GM12874 (cell line): ENCODE results near the gene WDR62.

Experiments used
- TF ChIP-seq, protein P1 (sequence below): IDR thresholded peaks from 2 replicates; pipeline ENCODE4 v1.5.1; 2011; ENCODE audit warnings: low read depth, mild to moderate bottlenecking, control low read depth, low read length, moderate library complexity; ENCODE audit not compliant: insufficient read depth

Gene WDR62

DNA sequence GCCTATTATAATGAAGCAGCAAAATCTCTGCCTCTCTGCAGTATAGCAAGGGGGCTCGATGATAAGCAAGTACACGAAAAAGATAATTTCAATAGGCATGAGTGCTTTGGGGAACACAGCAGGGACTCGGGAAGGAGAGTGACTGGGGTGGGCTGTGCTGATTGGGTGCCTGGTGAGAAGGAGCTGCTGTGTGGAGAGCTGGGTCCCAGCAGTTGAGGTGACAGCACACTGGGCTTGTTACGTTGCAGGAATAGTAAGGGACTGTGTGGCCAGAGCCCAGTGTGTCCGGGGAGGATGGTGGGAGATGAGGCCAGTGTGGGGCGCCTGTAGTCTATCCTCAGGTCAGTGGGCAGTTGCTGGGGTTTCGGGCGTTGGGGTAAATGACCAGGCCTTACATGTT, 17.4 kb downstream of the WDR62 start:
- TF ChIP-seq, protein P1, sequence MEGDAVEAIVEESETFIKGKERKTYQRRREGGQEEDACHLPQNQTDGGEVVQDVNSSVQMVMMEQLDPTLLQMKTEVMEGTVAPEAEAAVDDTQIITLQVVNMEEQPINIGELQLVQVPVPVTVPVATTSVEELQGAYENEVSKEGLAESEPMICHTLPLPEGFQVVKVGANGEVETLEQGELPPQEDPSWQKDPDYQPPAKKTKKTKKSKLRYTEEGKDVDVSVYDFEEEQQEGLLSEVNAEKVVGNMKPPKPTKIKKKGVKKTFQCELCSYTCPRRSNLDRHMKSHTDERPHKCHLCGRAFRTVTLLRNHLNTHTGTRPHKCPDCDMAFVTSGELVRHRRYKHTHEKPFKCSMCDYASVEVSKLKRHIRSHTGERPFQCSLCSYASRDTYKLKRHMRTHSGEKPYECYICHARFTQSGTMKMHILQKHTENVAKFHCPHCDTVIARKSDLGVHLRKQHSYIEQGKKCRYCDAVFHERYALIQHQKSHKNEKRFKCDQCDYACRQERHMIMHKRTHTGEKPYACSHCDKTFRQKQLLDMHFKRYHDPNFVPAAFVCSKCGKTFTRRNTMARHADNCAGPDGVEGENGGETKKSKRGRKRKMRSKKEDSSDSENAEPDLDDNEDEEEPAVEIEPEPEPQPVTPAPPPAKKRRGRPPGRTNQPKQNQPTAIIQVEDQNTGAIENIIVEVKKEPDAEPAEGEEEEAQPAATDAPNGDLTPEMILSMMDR, result no peak

DNA sequence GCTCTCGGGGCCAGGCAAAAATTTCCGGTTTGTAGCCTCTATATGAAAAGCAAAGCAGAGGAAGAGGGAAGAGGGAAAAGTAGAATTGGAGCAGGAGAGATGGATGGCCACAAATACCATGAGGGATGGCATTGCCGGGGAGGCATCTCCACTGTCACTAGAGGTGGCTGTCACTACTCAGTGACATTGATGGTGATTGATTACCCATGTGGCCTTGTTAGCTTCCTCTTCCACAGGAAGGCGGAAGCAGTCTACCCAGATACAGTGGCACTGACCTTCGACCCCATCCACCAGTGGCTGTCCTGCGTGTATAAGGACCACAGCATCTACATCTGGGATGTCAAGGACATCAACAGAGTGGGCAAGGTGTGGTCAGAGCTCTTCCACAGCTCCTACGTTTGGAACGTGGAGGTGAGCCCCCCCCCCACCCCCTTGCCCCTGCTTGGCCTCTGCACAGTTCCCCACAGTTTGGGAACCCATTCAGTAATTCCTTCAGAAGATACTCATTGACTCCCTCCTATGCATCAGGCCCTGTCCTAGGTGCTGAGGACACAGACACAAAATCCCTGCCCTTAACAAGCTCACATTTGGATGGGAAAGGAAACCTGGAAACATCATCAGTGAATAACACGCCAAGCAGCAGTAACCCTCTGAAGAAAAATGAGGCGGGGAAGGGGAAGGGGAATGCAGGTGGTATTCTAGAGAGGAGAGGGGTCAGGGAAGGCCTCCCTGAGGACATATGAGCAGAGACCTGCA, 18.6 kb downstream of the WDR62 start:
- TF ChIP-seq, protein P1, result no peak

DNA sequence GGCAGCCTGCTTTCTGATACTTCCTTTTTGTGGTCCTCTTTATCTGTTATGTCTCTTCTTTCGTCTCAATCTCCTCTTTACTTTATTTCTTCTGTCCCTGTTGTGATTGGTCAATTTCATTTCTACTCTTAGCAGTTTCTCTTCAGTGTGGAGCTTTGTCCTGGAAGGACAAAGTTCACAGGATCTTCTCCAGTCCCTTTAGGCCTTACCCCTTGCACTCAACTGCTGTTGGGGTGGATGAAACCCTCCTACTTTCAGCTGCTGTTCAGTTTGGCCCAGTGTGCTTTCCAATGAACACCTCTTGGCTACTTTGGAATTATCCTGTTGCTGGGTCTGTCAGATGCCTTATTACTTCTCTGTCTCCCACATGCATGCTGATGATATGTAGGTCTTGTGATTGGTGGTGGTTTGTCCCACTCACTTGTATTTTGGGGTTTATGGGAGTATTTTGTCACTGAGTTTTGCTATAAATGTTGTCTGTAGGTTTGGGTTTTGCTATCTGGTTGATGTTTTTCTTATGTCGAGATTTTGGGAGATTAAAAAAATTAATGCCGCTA, 24.8 kb downstream of the WDR62 start:
- TF ChIP-seq, protein P1, result no peak

DNA sequence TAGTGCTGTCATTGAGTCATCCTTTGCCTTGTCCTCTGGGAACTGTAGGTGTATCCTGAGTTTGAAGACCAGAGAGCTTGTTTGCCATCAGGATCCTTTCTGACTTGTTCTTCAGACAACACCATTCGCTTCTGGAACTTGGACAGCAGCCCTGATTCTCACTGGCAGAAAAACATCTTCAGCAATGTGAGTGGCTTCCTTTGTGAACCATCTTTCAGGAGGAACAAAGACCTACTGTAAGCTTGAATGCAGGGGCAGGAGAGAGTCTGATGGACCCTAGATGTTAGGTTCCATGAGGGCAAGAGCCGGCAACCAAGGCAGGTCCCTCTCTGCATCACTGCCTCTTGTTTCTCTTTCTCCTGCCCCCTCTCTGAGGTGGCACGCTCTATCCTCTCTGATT, 26.7 kb downstream of the WDR62 start:
- TF ChIP-seq, protein P1, result no peak

DNA sequence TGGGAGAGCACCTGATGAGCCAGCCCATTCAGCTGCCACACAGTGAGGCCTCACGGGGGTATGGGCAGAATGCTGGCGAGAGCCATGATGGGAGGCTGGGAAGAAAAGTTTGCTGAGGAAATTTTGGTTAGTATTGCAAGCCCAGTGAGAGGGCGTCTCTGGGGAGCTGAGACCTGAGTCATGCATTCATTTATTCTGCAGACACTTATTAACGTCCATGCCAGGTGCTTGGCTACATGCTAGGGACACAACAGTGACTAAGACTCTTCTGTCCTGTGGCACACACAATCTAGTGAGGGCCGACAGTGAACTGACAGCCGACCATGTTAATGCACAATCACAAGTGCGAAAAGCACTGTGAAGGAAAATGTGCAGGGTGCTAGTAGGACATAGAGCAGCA, 27.2 kb downstream of the WDR62 start:
- TF ChIP-seq, protein P1, result no peak

DNA sequence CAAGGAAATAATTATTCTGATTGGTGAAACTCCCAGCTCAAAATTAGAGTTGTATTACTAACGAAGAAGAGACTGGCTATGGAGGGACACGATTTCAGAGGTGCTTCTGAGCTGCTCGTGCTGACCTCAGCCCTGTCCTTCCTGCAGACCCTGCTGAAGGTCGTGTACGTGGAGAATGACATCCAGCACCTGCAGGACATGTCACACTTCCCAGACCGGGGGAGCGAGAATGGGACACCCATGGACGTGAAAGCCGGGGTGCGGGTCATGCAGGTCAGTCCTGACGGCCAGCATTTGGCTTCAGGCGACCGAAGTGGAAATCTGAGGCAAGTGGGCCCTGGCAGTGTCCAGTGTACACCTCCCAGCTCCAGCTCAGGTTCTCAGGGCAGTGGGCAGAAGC, 28.2 kb downstream of the WDR62 start:
- TF ChIP-seq, protein P1, result no peak

DNA sequence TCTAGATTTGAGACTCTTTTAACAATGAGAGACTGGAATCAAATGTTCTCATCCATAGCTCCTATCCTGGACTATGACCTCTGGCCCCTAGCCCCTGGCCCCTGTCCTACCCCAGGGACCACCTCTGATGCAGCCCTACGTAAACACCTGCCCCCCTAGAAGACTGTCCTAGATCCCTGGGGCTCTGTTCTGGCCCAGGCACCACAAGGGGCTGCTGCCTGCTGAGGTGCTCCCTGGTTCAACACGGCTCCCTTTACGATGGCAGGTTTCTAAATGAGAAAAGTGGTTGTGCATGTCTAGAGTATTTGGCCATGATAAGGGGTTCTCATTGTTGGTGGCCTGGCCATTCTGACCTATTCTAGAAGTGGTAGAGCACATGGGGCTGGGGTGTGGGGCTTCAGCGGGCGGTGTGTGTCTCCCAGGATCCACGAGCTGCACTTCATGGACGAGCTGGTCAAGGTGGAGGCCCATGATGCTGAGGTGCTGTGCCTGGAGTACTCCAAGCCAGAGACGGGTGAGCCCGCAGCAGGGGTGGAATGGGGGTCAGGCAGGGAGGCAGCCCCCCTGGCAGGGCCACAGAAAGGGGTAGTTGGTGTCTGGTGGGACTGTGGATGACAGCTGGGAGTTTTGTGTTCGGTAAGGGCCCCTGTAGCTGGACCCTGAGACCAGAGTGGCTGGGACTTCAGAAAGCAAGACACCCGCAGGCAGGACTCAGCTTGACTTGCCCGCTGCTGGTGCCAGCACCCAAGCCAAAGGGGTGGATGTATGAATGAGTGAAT, 29.7 kb downstream of the WDR62 start:
- TF ChIP-seq, protein P1, result no peak
